ENCODE measurements around the gene TBC1D22B.

TBC1D22B gene

DNA sequence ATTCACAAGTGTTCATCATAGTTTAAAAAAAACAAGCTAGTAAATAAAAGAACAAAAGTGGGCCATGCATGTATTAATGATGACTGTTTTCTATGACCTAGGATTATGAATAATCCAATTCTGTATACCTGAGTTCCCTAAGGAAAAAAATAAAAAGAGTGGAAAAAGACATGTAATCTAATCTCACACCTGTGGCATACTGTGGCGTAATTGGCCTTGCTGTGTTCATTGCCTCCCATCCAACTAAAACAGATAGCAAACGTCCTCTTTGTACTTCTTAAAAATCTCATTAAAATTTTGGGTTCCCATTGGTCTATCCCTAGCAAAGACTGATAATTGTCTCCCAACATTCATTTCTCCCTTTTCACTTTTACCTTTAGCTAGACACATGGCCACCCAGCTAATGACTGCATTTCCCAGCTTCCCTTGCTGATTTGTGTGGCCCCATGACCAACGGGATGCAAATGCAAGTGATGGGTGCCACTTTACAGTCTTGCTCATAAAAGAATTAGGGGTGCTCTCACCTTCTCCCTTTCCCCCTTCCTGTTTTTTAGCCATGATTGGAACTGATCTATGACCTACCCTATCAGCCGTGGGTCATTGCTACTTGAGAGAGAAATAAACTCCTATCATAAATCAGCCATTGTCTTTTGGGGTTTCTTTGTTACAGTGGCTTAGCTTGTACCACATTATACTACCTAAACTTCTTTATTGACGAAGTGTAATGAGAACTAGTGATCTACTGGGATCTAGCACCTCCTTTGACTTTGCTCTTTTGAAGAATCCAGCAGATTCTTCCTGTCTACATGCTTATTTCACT is 32.0 kb upstream of the TBC1D22B start (continued):
- TF ChIP-seq ZNF416 (tag by site-specific recombination; IDR thresholded peaks at IDR 0.05) (no peak), ZNF629 (tag by site-specific recombination; IDR thresholded peaks at IDR 0.05) (no peak)

DNA sequence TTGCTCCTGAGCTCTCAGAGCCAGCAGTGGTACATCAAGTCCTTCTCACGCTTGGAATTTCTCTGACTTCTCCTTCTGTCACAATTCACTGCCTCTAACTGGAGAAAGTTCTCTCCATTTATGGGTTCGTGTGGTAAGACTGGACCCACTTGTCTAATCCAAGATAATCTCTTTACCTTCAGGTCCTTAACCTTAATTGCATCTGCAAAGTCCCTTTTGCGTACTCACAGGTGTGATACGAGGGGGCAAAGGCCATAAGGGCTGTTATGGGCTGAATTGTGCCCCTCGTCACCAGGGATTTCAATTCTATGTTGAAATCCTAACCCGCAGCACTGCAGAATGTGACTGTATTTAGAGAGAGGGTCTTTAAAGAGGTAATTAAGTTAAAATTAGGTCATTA is 27.5 kb upstream of the TBC1D22B start:
- H3K36me3 ChIP-seq (ENCODE audit: control insufficient read depth in 2 of 2, insufficient read depth in 1 of 2, low read length in 2 of 2): no peaks in the 10 kb centered on the region
- ChIA-PET POLR2A (no interaction called here), CTCF (no interaction called here)
- no peak for TF ChIP-seq ZNF302 (tag by site-specific recombination; IDR thresholded peaks at IDR 0.05; ENCODE audit: low read depth)
- TF ChIP-seq ZNF776 (tag by site-specific recombination; IDR thresholded peaks at IDR 0.05; ENCODE audit: borderline replicate concordance): no peak
- TF ChIP-seq, protein P1, sequence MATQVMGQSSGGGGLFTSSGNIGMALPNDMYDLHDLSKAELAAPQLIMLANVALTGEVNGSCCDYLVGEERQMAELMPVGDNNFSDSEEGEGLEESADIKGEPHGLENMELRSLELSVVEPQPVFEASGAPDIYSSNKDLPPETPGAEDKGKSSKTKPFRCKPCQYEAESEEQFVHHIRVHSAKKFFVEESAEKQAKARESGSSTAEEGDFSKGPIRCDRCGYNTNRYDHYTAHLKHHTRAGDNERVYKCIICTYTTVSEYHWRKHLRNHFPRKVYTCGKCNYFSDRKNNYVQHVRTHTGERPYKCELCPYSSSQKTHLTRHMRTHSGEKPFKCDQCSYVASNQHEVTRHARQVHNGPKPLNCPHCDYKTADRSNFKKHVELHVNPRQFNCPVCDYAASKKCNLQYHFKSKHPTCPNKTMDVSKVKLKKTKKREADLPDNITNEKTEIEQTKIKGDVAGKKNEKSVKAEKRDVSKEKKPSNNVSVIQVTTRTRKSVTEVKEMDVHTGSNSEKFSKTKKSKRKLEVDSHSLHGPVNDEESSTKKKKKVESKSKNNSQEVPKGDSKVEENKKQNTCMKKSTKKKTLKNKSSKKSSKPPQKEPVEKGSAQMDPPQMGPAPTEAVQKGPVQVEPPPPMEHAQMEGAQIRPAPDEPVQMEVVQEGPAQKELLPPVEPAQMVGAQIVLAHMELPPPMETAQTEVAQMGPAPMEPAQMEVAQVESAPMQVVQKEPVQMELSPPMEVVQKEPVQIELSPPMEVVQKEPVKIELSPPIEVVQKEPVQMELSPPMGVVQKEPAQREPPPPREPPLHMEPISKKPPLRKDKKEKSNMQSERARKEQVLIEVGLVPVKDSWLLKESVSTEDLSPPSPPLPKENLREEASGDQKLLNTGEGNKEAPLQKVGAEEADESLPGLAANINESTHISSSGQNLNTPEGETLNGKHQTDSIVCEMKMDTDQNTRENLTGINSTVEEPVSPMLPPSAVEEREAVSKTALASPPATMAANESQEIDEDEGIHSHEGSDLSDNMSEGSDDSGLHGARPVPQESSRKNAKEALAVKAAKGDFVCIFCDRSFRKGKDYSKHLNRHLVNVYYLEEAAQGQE (tag by site-specific recombination; IDR thresholded peaks at IDR 0.05): no peak
- no peak for TF ChIP-seq GLIS2 (tag by site-specific recombination; IDR thresholded peaks at IDR 0.05)
- TF ChIP-seq, protein P2, sequence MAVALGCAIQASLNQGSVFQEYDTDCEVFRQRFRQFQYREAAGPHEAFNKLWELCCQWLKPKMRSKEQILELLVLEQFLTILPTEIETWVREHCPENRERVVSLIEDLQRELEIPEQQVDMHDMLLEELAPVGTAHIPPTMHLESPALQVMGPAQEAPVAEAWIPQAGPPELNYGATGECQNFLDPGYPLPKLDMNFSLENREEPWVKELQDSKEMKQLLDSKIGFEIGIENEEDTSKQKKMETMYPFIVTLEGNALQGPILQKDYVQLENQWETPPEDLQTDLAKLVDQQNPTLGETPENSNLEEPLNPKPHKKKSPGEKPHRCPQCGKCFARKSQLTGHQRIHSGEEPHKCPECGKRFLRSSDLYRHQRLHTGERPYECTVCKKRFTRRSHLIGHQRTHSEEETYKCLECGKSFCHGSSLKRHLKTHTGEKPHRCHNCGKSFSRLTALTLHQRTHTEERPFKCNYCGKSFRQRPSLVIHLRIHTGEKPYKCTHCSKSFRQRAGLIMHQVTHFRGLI (tag by site-specific recombination; IDR thresholded peaks at IDR 0.05): no peak
- TF ChIP-seq ZNF248 (tag by site-specific recombination; IDR thresholded peaks at IDR 0.05): no peak
- TF ChIP-seq ZNF121 (tag by site-specific recombination; IDR thresholded peaks at IDR 0.05): no peak
- TF ChIP-seq GLIS1 (tag by site-specific recombination; IDR thresholded peaks at IDR 0.05): no peak
- TF ChIP-seq, protein P3, sequence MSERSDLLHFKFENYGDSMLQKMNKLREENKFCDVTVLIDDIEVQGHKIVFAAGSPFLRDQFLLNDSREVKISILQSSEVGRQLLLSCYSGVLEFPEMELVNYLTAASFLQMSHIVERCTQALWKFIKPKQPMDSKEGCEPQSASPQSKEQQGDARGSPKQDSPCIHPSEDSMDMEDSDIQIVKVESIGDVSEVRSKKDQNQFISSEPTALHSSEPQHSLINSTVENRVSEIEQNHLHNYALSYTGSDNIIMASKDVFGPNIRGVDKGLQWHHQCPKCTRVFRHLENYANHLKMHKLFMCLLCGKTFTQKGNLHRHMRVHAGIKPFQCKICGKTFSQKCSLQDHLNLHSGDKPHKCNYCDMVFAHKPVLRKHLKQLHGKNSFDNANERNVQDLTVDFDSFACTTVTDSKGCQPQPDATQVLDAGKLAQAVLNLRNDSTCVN (tag by site-specific recombination; optimal IDR thresholded peaks at IDR 0.05): no peak
- TF ChIP-seq ZBTB20 (tag by site-specific recombination; IDR thresholded peaks at IDR 0.05): no peak
- no peak for TF ChIP-seq ZNF114 (tag by site-specific recombination; IDR thresholded peaks at IDR 0.05)
- TF ChIP-seq KLF1 (tag by site-specific recombination; IDR thresholded peaks at IDR 0.05): no peak
- no peak for TF ChIP-seq PRDM1 (tag by site-specific recombination; IDR thresholded peaks at IDR 0.05)
- TF ChIP-seq, protein P4, sequence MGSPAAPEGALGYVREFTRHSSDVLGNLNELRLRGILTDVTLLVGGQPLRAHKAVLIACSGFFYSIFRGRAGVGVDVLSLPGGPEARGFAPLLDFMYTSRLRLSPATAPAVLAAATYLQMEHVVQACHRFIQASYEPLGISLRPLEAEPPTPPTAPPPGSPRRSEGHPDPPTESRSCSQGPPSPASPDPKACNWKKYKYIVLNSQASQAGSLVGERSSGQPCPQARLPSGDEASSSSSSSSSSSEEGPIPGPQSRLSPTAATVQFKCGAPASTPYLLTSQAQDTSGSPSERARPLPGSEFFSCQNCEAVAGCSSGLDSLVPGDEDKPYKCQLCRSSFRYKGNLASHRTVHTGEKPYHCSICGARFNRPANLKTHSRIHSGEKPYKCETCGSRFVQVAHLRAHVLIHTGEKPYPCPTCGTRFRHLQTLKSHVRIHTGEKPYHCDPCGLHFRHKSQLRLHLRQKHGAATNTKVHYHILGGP (tag by site-specific recombination; IDR thresholded peaks at IDR 0.05): no peak
- no peak for TF ChIP-seq GFI1B (tag by site-specific recombination; IDR thresholded peaks at IDR 0.05)
- no peak for TF ChIP-seq ZNF629 (tag by site-specific recombination; IDR thresholded peaks at IDR 0.05)
- no peaks in the 10 kb centered on the region for H3K9me3 ChIP-seq (ENCODE audit: control insufficient read depth, insufficient read depth, low read depth, low read length)
- no peak overlapping the region for H3K4me3 ChIP-seq (ENCODE audit: low read depth, low read length)
- no peak overlapping the region for H3K27ac ChIP-seq (ENCODE audit: extremely low read depth, low read depth, low read length)
- no peaks in the 10 kb centered on the region for H3K4me1 ChIP-seq (ENCODE audit: control insufficient read depth, insufficient read depth, low read length)

Data from HEK293 (cell line).